HG02973 (cell line): ENCODE results near the gene TOX4.
"Not testable (repeated sequence)": the region's sequence is repeated elsewhere in the genome, so short reads cannot be mapped to it uniquely, and the experiment has no call there.

Source experiments
- ATAC-seq: cut with Tn5 transposase; IDR thresholded peaks from one replicate; pipeline ENCODE4 v1.9.1; 2021; ENCODE audit warnings: moderate library complexity; ENCODE audit not compliant: unreplicated experiment

The TOX4 gene

DNA sequence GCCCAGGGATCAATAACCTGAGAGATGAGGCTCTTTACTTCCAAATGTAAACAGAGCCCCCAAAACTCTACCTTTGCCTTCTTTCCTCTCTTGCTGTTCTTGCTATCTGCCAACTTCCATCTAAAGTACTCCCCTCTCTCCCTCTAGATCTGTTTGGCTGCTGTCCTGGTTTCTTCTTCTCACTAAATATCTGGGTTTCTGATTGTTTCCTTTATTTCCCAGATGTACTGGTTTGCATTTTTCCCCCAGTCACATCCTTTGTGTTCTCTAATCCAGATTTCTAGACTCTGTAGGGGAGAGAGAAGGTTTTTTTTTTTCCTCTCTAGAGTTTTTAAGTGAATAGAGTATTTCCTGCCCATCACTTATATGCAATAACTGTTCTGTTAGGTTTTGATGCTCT is 56.3 kb downstream of the TOX4 start:
- no peak for ATAC-seq

DNA sequence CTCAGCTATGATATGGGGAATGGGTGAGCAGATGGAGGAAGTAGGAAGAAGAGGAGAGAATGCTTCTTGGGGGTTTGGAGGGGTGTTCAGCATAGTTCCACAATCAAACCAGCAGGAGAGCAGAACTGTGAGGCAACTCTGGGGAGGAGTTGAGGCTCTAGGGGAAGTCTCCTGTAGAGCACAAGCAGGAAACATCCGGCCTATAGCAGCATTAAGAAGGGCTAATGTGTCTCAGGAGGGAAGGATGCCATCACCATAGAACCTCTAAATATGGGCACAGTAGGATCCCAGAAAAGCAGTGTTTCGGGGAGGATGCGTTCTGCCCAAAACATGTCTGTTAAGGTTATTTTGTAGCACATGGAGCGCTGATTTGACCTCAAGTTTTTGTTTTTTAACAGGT is 57.6 kb downstream of the TOX4 start:
- no peak for ATAC-seq

DNA sequence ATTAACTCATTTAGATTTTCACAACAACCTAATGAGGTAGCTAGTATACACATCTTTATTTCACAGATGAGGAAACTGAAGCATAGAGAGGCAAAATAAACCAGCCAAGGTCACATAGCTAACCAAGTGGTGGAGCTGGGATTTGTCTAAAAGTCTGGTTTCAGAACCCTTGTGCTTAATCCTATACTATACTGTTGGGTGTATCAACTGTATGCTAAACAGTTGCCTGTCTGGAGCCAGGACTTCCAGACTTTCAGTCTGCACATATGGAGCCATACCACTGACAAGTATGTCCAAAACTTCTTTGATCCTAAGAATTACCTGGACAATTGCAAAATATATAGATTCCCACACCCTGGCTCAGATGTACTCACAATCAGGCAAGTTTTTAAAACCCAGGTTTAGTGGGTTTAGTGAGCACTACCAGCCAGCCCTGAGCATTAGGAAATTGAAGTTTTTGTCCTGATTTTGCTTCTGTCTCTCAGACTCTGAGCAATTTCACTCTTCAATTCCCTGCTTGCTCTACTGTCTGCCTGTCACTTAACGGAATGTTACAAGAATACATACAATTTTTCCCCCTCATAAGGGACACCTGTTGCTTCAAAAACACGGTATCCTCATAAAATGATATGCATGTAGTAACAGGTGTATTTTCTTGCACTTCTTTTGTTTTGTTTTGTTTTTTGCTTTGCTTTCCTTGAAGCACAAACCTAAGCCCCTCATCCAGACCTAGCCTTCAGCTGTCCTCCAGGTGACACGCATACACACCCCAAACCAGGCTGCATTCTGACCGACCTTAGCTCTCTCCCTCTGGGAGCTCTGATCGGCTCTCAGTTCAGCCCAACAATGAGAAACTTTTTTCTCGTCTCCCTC is 58.8 kb downstream of the TOX4 start:
- no peak for ATAC-seq

DNA sequence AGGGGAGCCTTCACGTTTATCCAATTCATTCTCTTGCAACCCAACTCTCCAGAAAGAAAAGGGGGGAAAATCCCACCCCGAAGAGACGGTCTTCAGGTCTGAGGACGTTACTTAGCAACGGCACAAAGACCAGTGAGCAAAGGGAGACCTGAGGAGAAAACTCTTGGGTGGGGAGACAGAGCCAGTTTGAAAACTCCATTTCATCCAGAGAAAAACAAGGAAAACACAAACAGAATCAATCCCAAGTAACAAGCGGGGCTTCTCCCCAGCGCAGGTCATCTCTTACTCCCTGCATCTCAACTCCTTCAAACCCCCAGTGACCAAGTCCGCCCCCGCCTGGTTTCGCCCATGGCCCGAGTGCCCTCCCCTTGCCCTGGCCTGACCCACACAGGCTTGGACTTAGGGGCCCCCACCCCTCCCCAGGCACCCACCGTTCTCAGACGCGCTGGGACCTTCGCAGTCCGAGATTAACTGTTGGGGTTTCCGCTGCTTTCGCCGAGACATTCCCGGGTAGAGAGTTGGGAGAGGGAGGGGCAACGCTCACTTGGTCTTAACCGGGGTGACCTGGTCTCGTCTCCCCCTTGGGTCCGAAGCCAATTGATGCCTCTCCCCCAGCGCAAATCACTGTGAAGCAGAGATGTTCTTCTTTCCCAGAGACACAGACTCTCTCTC is 59.6 kb downstream of the TOX4 start:
- ATAC-seq: no peak

DNA sequence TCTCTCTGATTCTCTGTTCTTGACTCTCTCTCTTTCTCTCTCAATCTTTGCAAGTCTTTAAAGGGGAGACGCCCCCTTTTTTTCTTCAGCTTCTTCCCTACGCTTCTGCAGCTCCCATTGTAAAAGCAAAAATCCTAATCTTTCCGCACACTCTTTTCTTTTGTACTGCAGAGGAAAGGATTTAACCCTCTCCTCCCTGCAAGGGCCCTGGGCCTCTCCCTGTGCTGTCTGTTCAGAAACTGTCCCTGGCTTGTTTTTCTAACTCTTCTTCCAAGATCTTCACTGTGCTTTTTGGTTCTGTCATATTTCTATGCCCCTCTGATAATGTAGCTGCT is 60.1 kb downstream of the TOX4 start:
- no peak for ATAC-seq

DNA sequence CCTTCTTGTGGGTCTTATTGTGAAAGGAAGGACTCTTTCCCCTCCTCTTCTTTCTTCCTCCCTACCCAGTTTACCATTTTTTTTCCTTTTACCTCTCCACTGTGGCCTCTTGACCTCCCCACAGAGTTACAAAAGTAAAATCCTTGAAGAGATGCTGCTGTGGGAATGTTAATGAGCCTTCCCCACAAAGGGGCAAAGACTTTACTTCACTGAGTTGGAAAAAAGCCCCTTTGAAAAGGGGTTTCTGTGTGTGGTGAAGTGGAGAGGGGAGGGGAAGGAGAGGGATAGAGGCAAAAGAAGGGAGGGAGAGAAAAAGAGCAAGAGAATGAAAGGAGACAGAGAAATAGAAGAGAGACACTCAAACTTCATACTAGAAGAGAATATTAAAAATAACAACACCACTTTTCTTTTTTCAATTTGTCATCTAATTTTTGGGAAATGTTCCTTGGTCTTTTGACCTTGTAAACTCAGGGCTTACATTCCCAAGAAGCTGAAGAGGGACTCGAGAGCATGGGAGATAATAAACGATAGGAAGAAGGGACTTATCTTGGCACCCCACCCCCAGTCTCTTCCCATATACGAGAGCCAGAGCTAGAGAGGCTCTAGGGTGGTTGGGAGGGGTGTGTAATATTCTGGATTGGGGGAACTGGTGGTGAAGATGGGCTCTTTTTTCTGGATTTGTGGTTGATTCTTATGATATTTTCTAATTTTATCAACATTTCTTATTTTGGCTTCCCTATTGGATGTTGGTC is 62.4 kb downstream of the TOX4 start:
- ATAC-seq: no peak

DNA sequence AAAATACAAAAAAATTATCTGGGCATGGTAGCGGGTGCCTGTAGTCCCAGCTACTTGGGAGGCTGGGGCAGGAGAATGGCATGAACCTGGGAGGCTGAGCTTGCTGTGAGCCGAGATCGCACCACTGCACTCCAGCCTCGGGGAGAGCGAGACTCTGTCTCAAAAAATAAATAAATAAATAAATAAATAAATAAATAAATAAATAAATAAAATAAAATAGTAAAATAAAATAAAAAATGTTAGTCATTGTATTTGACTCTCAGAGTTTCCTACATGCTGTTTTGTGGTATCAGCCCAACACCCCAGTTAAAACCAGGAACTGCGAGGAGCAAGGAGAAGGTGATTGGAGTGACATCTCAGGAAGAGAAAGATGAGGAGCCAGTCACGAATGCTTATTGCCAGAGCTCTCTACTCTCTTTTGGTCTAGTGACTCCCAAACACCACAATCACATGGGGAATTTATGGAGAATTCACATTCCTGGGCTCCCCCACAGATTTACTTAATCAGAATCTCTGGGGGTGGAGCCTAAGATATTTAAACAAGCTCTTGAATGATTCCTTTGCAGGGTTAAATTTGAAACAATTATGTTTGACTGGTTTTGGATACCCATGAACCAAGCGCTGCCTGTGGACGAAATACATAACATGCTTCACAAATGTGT is 64.5 kb downstream of the TOX4 start:
- ATAC-seq: no peak

DNA sequence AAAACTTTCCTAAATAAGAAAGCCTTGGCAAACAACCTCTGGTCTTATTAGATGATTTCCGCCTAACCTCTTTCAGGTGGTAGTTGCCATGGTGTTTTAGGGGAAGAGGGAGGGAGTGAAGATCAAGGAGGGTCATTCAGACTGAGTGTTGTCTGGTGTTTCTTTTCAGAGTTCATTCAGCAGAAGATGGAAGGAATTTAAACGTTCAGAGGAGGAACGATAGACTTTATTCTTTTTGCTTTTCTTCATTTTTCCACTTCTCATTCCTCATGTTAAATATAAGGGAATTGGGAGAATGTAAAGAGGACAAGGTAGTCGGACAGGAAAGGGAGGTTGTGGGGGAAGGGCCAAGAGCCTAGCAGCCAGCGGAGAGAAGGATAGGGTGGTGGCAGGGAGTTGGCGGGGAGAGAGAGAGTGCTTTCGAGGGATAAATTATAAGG is 66.5 kb downstream of the TOX4 start:
- ATAC-seq: no peak

DNA sequence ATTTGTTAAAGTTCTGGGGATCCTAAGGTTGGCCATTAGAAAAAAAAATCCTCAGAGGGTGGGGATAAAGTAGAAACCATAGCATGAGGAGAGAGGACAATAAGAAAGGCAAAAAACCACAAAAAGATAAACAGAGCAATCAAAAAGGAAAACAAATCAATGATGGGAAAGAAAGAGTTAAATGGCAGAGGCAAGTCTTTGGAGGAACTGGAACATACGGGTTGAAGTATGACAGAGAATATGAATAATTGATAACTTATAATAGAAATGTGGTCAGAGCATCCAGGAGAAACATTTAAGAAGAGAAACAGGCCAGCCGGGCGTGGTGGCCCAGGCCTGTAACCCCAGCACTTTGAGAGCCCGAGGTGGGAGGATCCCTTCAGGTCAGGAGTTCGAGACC is 67.0 kb downstream of the TOX4 start:
- no peak for ATAC-seq

DNA sequence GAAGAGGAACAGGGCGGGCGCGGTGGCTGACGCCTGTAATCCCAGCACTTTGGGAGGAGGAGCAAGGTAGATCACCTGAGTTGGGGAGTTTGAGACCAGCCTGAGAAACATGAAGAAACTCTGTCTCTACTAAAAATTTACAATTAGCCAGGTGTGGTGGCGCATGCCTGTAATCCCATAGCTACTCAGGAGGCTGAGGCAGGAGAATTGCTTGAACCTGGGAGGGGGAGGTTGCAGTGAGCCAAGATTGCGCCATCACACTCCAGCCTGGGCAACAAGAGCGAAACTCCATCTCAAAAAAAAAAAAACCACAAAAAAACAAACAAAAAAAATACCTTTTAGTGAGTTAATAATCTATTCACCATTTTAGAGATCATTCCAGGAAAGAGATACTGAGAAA is 67.6 kb downstream of the TOX4 start:
- ATAC-seq: not testable (repeated sequence)
